Esophagus squamous epithelium (tissue), 4 donors: Measurements from ENCODE around the gene FGF1.

Source experiments
- CTCF ChIP-seq, 6 experiments: fragments of 450-650 bp in 4 of 6; fragments of 200-600 bp in 2 of 6; sonication (generic) in 2 of 6; IDR thresholded peaks; one replicate each; pipeline ENCODE4 v1.5.1; 2016 to 2019; ENCODE audit warnings: antibody characterized with exemption in 6 of 6, mild to moderate bottlenecking in 4 of 6, moderate library complexity in 4 of 6
- POLR2A ChIP-seq, 4 donors: fragments of 450-650 bp; IDR thresholded peaks; one replicate each; pipeline ENCODE4 v1.6.1; 2017; ENCODE audit warnings: antibody characterized with exemption in 4 of 4, mild to moderate bottlenecking in 4 of 4, moderate library complexity in 3 of 4

GRCh38 chr5:142678529-142678928, 7.4 kb downstream of the FGF1 start:
- no peak for TF ChIP-seq CTCF (IDR thresholded peaks at IDR 0.05)
- TF ChIP-seq POLR2A (IDR thresholded peaks at IDR 0.05) = no peak
